HG02981 (cell line): ENCODE results near the gene KIF25.

Experiments used
- ATAC-seq: cut with Tn5 transposase; IDR thresholded peaks from one replicate; pipeline ENCODE4 v1.9.1; 2021; ENCODE audit warnings: mild to moderate bottlenecking, moderate library complexity; ENCODE audit not compliant: unreplicated experiment

Gene KIF25

GRCh38 chr6:168033791-168034190, 36.3 kb downstream of the KIF25 start:
- no peak for ATAC-seq

GRCh38 chr6:168034537-168034936, 37.1 kb downstream of the KIF25 start:
- no peak for ATAC-seq

GRCh38 chr6:168035098-168035660, 37.7 kb downstream of the KIF25 start:
- no peak for ATAC-seq

- no peak for ATAC-seq
Observed at GRCh38 chr6:168035661-168036545, 38.4 kb downstream of the KIF25 start.

- no peak for ATAC-seq
Observed at GRCh38 chr6:168037242-168037641, 39.8 kb downstream of the KIF25 start.

- no peak for ATAC-seq
Observed at GRCh38 chr6:168037856-168038255, 40.4 kb downstream of the KIF25 start.

- no peak for ATAC-seq
Observed at GRCh38 chr6:168038576-168039140, 41.2 kb downstream of the KIF25 start.

- ATAC-seq, result no peak
Observed at GRCh38 chr6:168039301-168039700, 41.8 kb downstream of the KIF25 start.

- ATAC-seq, result no peak
Observed at GRCh38 chr6:168039849-168040248, 42.4 kb downstream of the KIF25 start.

GRCh38 chr6:168040856-168041496, 43.5 kb downstream of the KIF25 start:
- ATAC-seq, result no peak

- ATAC-seq, result no peak
Observed at GRCh38 chr6:168041928-168042327, 44.5 kb downstream of the KIF25 start.

- no peak for ATAC-seq
Observed at GRCh38 chr6:168042426-168043192, 45.1 kb downstream of the KIF25 start.

- no peak for ATAC-seq
Observed at GRCh38 chr6:168043193-168043847, 45.8 kb downstream of the KIF25 start.

GRCh38 chr6:168043848-168044415, 46.5 kb downstream of the KIF25 start:
- ATAC-seq, result no peak

GRCh38 chr6:168044521-168045130, 47.2 kb downstream of the KIF25 start:
- no peak for ATAC-seq

- no peak for ATAC-seq
Observed at GRCh38 chr6:168045141-168045691, 47.7 kb downstream of the KIF25 start.

- ATAC-seq, result no peak
Observed at GRCh38 chr6:168045706-168046620, 48.5 kb downstream of the KIF25 start.

- no peak for ATAC-seq
Observed at GRCh38 chr6:168046696-168047095, 49.2 kb downstream of the KIF25 start.
